WTC11 (cell line): ENCODE measurements around the gene NOL12. TPM values are rescaled to one million over a fixed set of nuclear protein-coding genes. Genes with fewer than 3 reads are reported as not detected.

Source experiments
- ATAC-seq: fragments of 200-7000 bp; cut with Tn5 transposase; 2 replicates; pipeline ENCODE4 v1.10.0; 2021; ENCODE audit warnings: mild to moderate bottlenecking, moderate library complexity
- CTCF ChIA-PET: fragments of 300-600 bp; sonication (Branson Sonifier 250); formaldehyde crosslinking; loops from one replicate; lab custom pipeline; 2021; ENCODE audit warnings: antibody characterized with exemption; lab: Charles Lee
- POLR2A ChIA-PET: fragments of 350-600 bp; sonication (Branson Sonifier 250); formaldehyde crosslinking; loops from one replicate; lab custom pipeline; 2021; ENCODE audit warnings: antibody characterized with exemption; lab: Charles Lee
- DNase-seq: peaks from one replicate; pipeline ENCODE4 v3.0.0; 2021; ENCODE audit warnings: low spot score
- H3K27ac Mint-ChIP-seq: 2 replicates; pipeline ENCODE4 v1.8.0; 2021; ENCODE audit warnings: mixed read lengths
- H3K27me3 Mint-ChIP-seq: 2 replicates; pipeline ENCODE4 v1.8.0; 2021; ENCODE audit warnings: low read depth, mild to moderate bottlenecking, moderate library complexity, mixed read lengths
- H3K36me3 Mint-ChIP-seq: 2 replicates; pipeline ENCODE4 v1.8.0; 2021; ENCODE audit warnings: mixed read lengths
- H3K4me1 Mint-ChIP-seq: 2 replicates; pipeline ENCODE4 v1.8.0; 2022; ENCODE audit warnings: mixed read lengths
- H3K4me3 Mint-ChIP-seq: 2 replicates; pipeline ENCODE4 v1.8.0; 2021; ENCODE audit warnings: mild to moderate bottlenecking, moderate library complexity, mixed read lengths
- H3K9me3 Mint-ChIP-seq: 2 replicates; pipeline ENCODE4 v1.8.0; 2021; ENCODE audit warnings: mixed read lengths
- ARID4B ChIP-seq: sonication (generic); formaldehyde crosslinking; IDR thresholded peaks from 2 replicates; pipeline ENCODE4 v1.8.0; 2023; ENCODE audit warnings: missing genetic modification reagents, mild to moderate bottlenecking, borderline replicate concordance
- CBFB ChIP-seq: sonication (generic); formaldehyde crosslinking; IDR thresholded peaks from 2 replicates; pipeline ENCODE4 v1.8.1; 2022; ENCODE audit warnings: mild to moderate bottlenecking, low read depth, missing genetic modification reagents
- CREM ChIP-seq: sonication (generic); formaldehyde crosslinking; IDR thresholded peaks from 2 replicates; pipeline ENCODE4 v1.8.1; 2022; ENCODE audit warnings: mild to moderate bottlenecking, missing genetic modification reagents, moderate library complexity
- FOXK1 ChIP-seq: sonication (generic); formaldehyde crosslinking; IDR thresholded peaks from 2 replicates; pipeline ENCODE4 v1.8.0; 2022; ENCODE audit warnings: mild to moderate bottlenecking, moderate library complexity, missing genetic modification reagents
- IRF2 ChIP-seq: sonication (generic); formaldehyde crosslinking; IDR thresholded peaks from 2 replicates; pipeline ENCODE4 v1.8.0; 2022; ENCODE audit warnings: low read depth, missing genetic modification reagents, borderline replicate concordance
- JAZF1 ChIP-seq: fragments of 250-450 bp; sonication (Bioruptor Pico); IDR thresholded peaks from 2 replicates; pipeline ENCODE4 v1.9.0; 2021; ENCODE audit warnings: moderate library complexity, mild to moderate bottlenecking, inconsistent platforms
- MYBL2 ChIP-seq: sonication (generic); formaldehyde crosslinking; IDR thresholded peaks from 2 replicates; pipeline ENCODE4 v1.8.1; 2023; ENCODE audit warnings: mild to moderate bottlenecking, moderate library complexity, missing genetic modification reagents
- NR2C2 ChIP-seq: sonication (generic); formaldehyde crosslinking; IDR thresholded peaks from 2 replicates; pipeline ENCODE4 v1.8.0; 2022; ENCODE audit warnings: mild to moderate bottlenecking, missing genetic modification reagents
- PRRX2 ChIP-seq: fragments of 250-450 bp; sonication (Bioruptor Pico); IDR thresholded peaks from 2 replicates; pipeline ENCODE4 v1.8.0; 2021; ENCODE audit warnings: mild to moderate bottlenecking
- ZNF219 ChIP-seq: sonication (generic); formaldehyde crosslinking; IDR thresholded peaks from 2 replicates; pipeline ENCODE4 v1.8.0; 2023; ENCODE audit warnings: missing genetic modification reagents, mild to moderate bottlenecking, borderline replicate concordance
- ZNF232 ChIP-seq: sonication (generic); formaldehyde crosslinking; IDR thresholded peaks from 2 replicates; pipeline ENCODE4 v1.8.0; 2022; ENCODE audit warnings: mild to moderate bottlenecking, missing genetic modification reagents
- total RNA-seq: library from RNA; stranded (reverse); gene quantifications from 3 replicates; pipeline ENCODE4 v1.2.3, GENCODE V29; 2021
- TF ChIP-seq, protein P1 (sequence below): sonication (generic); formaldehyde crosslinking; IDR thresholded peaks from 2 replicates; pipeline ENCODE4 v1.8.0; 2022; ENCODE audit warnings: missing genetic modification reagents
- TF ChIP-seq, protein P2 (sequence below): sonication (generic); formaldehyde crosslinking; IDR thresholded peaks from 2 replicates; pipeline ENCODE4 v1.8.0; 2022; ENCODE audit warnings: mild to moderate bottlenecking, missing genetic modification reagents
- TF ChIP-seq, protein P3 (sequence below): sonication (generic); formaldehyde crosslinking; IDR thresholded peaks from 2 replicates; pipeline ENCODE4 v1.8.1; 2023; ENCODE audit warnings: mild to moderate bottlenecking, missing genetic modification reagents
- TF ChIP-seq, protein P4 (sequence below): sonication (generic); formaldehyde crosslinking; IDR thresholded peaks from 2 replicates; pipeline ENCODE4 v1.8.1; 2023; ENCODE audit warnings: mild to moderate bottlenecking, moderate library complexity, missing genetic modification reagents
- TF ChIP-seq, protein P5 (sequence below): sonication (generic); formaldehyde crosslinking; IDR thresholded peaks from 2 replicates; pipeline ENCODE4 v1.8.1; 2023; ENCODE audit warnings: mild to moderate bottlenecking, missing genetic modification reagents
- TF ChIP-seq, protein P6 (sequence below): sonication (generic); formaldehyde crosslinking; IDR thresholded peaks from 2 replicates; pipeline ENCODE4 v1.8.1; 2022; ENCODE audit warnings: mild to moderate bottlenecking, moderate library complexity, missing genetic modification reagents
- TF ChIP-seq, protein P7 (sequence below): fragments of 250-450 bp; sonication (Bioruptor Pico); IDR thresholded peaks from 2 replicates; pipeline ENCODE4 v1.9.0; 2021; ENCODE audit warnings: mild to moderate bottlenecking
- TF ChIP-seq, protein P8 (sequence below): fragments of 250-450 bp; sonication (Bioruptor Pico); IDR thresholded peaks from 2 replicates; pipeline ENCODE4 v1.8.0; 2021; ENCODE audit warnings: mild to moderate bottlenecking

Gene NOL12
- total RNA-seq, 1 experiment from 2014 or later, result 24.9 TPM

GRCh38 chr22:37676736-37677492, 9.2 kb upstream of the NOL12 start:
- peaks cover 18% of the 10 kb centered on the region for H3K27me3 Mint-ChIP-seq
- DNase-seq (peak; percentile 86), ATAC-seq (peak; percentile 74)
- ChIA-PET POLR2A (interaction anchor here (1.0 to 1.5 kb wide), 4 partner anchors 9 to 69 kb away, joined by 3 to 5 read pairs (median 4); partner anchors contain the start of genes GGA1 and PDXP), CTCF (interaction anchor here (0.5 to 6.8 kb wide), 9 partner anchors 9 to 141 kb away, joined by 3 to 51 read pairs (median 3); partner anchors contain the start of genes GGA1 and PDXP)
- peaks cover 13% of the 10 kb centered on the region for H3K4me1 Mint-ChIP-seq
- H3K4me3 Mint-ChIP-seq, result peak overlapping the region; percentile 72
- peak overlapping the region; percentile 84 for H3K27ac Mint-ChIP-seq
- no peaks in the 10 kb centered on the region for H3K36me3 Mint-ChIP-seq
- no peaks in the 10 kb centered on the region for H3K9me3 Mint-ChIP-seq
- no peak; the same call in 1 of the 2 replicates for TF ChIP-seq CREM
- TF ChIP-seq, protein P1, sequence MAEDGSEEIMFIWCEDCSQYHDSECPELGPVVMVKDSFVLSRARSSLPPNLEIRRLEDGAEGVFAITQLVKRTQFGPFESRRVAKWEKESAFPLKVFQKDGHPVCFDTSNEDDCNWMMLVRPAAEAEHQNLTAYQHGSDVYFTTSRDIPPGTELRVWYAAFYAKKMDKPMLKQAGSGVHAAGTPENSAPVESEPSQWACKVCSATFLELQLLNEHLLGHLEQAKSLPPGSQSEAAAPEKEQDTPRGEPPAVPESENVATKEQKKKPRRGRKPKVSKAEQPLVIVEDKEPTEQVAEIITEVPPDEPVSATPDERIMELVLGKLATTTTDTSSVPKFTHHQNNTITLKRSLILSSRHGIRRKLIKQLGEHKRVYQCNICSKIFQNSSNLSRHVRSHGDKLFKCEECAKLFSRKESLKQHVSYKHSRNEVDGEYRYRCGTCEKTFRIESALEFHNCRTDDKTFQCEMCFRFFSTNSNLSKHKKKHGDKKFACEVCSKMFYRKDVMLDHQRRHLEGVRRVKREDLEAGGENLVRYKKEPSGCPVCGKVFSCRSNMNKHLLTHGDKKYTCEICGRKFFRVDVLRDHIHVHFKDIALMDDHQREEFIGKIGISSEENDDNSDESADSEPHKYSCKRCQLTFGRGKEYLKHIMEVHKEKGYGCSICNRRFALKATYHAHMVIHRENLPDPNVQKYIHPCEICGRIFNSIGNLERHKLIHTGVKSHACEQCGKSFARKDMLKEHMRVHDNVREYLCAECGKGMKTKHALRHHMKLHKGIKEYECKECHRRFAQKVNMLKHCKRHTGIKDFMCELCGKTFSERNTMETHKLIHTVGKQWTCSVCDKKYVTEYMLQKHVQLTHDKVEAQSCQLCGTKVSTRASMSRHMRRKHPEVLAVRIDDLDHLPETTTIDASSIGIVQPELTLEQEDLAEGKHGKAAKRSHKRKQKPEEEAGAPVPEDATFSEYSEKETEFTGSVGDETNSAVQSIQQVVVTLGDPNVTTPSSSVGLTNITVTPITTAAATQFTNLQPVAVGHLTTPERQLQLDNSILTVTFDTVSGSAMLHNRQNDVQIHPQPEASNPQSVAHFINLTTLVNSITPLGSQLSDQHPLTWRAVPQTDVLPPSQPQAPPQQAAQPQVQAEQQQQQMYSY, result no peak
- no peak for TF ChIP-seq IRF2 (CRISPR knock-in tag)
- no peak for TF ChIP-seq MYBL2 (CRISPR knock-in tag)
- TF ChIP-seq JAZF1 (CRISPR knock-in tag), result no peak
- TF ChIP-seq, protein P2, sequence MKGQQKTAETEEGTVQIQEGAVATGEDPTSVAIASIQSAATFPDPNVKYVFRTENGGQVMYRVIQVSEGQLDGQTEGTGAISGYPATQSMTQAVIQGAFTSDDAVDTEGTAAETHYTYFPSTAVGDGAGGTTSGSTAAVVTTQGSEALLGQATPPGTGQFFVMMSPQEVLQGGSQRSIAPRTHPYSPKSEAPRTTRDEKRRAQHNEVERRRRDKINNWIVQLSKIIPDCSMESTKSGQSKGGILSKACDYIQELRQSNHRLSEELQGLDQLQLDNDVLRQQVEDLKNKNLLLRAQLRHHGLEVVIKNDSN (CRISPR knock-in tag), result peak; percentile 53; the same call in 1 of the 2 replicates
- no peak for TF ChIP-seq CBFB (CRISPR knock-in tag)
- no peak for TF ChIP-seq NR2C2 (CRISPR knock-in tag)
- TF ChIP-seq, protein P3, sequence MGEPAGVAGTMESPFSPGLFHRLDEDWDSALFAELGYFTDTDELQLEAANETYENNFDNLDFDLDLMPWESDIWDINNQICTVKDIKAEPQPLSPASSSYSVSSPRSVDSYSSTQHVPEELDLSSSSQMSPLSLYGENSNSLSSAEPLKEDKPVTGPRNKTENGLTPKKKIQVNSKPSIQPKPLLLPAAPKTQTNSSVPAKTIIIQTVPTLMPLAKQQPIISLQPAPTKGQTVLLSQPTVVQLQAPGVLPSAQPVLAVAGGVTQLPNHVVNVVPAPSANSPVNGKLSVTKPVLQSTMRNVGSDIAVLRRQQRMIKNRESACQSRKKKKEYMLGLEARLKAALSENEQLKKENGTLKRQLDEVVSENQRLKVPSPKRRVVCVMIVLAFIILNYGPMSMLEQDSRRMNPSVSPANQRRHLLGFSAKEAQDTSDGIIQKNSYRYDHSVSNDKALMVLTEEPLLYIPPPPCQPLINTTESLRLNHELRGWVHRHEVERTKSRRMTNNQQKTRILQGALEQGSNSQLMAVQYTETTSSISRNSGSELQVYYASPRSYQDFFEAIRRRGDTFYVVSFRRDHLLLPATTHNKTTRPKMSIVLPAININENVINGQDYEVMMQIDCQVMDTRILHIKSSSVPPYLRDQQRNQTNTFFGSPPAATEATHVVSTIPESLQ, result no peak
- TF ChIP-seq, protein P4, sequence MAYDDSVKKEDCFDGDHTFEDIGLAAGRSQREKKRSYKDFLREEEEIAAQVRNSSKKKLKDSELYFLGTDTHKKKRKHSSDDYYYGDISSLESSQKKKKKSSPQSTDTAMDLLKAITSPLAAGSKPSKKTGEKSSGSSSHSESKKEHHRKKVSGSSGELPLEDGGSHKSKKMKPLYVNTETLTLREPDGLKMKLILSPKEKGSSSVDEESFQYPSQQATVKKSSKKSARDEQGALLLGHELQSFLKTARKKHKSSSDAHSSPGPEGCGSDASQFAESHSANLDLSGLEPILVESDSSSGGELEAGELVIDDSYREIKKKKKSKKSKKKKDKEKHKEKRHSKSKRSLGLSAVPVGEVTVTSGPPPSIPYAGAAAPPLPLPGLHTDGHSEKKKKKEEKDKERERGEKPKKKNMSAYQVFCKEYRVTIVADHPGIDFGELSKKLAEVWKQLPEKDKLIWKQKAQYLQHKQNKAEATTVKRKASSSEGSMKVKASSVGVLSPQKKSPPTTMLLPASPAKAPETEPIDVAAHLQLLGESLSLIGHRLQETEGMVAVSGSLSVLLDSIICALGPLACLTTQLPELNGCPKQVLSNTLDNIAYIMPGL (CRISPR knock-in tag), result no peak
- TF ChIP-seq, protein P5, sequence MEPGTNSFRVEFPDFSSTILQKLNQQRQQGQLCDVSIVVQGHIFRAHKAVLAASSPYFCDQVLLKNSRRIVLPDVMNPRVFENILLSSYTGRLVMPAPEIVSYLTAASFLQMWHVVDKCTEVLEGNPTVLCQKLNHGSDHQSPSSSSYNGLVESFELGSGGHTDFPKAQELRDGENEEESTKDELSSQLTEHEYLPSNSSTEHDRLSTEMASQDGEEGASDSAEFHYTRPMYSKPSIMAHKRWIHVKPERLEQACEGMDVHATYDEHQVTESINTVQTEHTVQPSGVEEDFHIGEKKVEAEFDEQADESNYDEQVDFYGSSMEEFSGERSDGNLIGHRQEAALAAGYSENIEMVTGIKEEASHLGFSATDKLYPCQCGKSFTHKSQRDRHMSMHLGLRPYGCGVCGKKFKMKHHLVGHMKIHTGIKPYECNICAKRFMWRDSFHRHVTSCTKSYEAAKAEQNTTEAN (CRISPR knock-in tag), result no peak
- TF ChIP-seq ZNF232 (CRISPR knock-in tag), result peak; percentile 80; the same call in 1 of the 2 replicates
- peak; percentile 70; the same call in 1 of the 2 replicates for TF ChIP-seq FOXK1
- TF ChIP-seq, protein P6, sequence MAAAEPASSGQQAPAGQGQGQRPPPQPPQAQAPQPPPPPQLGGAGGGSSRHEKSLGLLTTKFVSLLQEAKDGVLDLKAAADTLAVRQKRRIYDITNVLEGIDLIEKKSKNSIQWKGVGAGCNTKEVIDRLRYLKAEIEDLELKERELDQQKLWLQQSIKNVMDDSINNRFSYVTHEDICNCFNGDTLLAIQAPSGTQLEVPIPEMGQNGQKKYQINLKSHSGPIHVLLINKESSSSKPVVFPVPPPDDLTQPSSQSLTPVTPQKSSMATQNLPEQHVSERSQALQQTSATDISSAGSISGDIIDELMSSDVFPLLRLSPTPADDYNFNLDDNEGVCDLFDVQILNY (CRISPR knock-in tag), result 0 out of 2 replicates have a peak, but pooled peaks have one; percentile 36
- TF ChIP-seq, protein P7, sequence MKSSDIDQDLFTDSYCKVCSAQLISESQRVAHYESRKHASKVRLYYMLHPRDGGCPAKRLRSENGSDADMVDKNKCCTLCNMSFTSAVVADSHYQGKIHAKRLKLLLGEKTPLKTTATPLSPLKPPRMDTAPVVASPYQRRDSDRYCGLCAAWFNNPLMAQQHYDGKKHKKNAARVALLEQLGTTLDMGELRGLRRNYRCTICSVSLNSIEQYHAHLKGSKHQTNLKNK (CRISPR knock-in tag), result no peak
- TF ChIP-seq ZNF219 (CRISPR knock-in tag), result no peak
- TF ChIP-seq, protein P8, sequence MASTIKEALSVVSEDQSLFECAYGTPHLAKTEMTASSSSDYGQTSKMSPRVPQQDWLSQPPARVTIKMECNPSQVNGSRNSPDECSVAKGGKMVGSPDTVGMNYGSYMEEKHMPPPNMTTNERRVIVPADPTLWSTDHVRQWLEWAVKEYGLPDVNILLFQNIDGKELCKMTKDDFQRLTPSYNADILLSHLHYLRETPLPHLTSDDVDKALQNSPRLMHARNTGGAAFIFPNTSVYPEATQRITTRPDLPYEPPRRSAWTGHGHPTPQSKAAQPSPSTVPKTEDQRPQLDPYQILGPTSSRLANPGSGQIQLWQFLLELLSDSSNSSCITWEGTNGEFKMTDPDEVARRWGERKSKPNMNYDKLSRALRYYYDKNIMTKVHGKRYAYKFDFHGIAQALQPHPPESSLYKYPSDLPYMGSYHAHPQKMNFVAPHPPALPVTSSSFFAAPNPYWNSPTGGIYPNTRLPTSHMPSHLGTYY (CRISPR knock-in tag), result no peak
- TF ChIP-seq PRRX2 (CRISPR knock-in tag), result no peak
- no peak; the same call in 1 of the 2 replicates for TF ChIP-seq ARID4B (CRISPR knock-in tag)
